HG03064 (cell line): ENCODE measurements around the gene ATP6V1A.
A peak's percentile ranks its signal among the peaks of the same experiment; 100 is the strongest.
"Not testable (repeated sequence)": the region's sequence is repeated elsewhere in the genome, so short reads cannot be mapped to it uniquely, and the experiment has no call there.

ENCODE experiments used
- ATAC-seq: cut with Tn5 transposase; IDR thresholded peaks from one replicate; pipeline ENCODE4 v1.9.1; 2021; ENCODE audit warnings: low read depth; ENCODE audit not compliant: unreplicated experiment

ATP6V1A gene

GRCh38 chr3:113812854-113813253, 66.0 kb downstream of the ATP6V1A start:
- no peak for ATAC-seq

- no peak for ATAC-seq
Measured at GRCh38 chr3:113819866-113820265, 73.0 kb downstream of the ATP6V1A start.

GRCh38 chr3:113825090-113825489, 78.3 kb downstream of the ATP6V1A start:
- peak; percentile 70 for ATAC-seq

DNA sequence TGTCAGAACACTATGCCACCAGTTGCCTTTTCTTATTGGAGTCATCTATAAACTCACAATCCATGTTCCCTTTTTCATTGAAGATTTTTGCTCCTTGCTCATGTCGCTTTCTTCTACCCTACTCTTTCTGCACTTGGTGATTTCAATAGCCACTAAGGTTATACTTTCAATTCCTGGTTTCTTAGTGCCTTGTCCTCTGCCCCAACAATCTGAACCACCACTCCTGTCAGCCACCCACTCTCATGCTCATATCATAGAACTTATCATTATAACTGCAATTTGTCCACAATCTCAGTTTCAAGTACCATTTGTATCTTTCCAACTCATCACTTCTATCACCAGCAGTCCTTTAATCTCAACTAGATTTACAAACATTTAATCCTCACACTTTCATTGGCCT, 81.8 kb downstream of the ATP6V1A start:
- no peak for ATAC-seq

- no peak for ATAC-seq
Measured at GRCh38 chr3:113829576-113830354, 82.9 kb downstream of the ATP6V1A start.

GRCh38 chr3:113831103-113831355, 84.2 kb downstream of the ATP6V1A start:
- no peak for ATAC-seq

DNA sequence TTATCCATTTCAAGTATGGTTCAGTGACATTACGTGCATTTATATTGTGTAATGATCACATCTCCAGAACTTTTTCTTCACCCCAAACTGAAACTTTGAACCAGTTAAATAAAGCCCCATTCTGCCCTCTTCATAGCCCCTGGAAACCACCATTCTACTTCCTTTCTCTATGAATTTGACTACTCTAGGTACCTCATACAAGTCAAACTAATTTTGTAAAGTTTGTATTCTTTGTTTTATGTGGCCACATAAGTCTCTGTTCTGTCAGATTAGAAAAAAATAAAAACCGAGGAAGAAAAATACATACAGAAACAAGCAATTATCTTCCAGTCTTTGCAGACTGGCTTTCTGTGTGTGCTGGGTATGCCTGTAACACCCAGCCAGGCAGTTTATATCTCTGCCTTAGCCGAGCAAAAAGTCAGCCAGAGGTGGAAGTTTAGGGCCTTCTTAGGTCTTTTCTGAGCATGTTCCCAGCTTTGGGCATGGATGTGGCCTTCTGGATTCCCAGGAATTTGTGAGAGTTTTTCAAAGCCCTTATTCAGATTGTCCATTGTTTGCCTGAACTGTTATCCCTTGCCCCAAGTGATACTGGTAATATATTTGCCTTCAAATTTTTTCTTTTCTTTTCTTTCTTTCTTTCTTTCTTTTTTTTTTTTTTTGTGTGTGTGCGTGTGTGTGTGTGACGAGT, 85.8 kb downstream of the ATP6V1A start:
- peak; percentile 44 for ATAC-seq

- no peak for ATAC-seq
Measured at GRCh38 chr3:113834983-113835382, 88.1 kb downstream of the ATP6V1A start.

DNA sequence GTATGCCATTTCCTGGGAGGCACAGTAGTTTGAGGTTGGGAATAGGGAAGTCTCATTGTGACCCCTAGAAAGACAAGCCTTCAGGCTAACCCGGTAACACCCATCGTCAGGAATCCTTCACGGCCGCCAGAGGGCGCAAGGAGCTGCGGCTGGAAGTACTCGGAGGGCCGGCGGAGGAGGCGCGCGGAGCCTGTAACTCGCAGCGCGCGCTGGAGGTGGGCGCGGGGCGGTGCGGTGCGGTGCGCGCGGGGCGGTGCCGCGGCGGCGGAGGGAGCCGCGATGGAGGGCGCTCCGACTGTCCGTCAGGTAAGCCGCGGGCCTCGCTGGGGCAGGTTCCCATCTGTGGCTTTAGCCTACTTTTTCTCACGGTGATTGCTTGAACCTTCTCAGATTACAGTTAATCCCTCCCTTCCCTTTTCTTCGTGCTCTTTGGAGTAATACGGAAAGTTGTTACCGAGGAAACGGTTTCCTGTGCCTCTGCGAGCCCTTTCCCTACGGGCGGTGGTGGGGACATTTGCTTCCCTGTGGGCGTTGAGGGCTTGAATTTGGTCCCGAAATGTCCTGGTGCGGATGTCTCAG, 91.9 kb downstream of the ATP6V1A start, which contains the start of gene GRAMD1C:
Gene GRAMD1C (plus strand): TSS at position 158 of the 579 bp plus-strand sequence. CDS start 122 bp downstream, at position 280.
- ATAC-seq: peak; percentile 94

DNA sequence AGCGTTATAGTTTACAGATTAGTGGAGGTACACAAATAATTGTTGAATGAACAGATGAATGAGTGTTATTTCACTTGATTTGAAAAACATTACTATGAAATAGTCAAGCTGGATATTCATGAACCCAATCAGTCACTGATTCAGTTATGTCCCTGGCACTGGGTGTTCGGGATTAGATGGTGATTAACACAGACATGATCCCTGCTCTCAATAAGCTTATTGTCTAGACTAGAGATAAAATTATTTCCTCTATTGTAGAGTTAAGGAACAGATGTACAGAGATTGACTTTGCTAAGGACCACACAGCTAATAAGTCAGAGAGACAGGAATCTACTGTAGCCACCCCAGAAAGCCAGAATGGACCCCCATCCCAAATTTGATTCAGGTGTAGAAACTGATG, 92.7 kb downstream of the ATP6V1A start:
- ATAC-seq: no peak

DNA sequence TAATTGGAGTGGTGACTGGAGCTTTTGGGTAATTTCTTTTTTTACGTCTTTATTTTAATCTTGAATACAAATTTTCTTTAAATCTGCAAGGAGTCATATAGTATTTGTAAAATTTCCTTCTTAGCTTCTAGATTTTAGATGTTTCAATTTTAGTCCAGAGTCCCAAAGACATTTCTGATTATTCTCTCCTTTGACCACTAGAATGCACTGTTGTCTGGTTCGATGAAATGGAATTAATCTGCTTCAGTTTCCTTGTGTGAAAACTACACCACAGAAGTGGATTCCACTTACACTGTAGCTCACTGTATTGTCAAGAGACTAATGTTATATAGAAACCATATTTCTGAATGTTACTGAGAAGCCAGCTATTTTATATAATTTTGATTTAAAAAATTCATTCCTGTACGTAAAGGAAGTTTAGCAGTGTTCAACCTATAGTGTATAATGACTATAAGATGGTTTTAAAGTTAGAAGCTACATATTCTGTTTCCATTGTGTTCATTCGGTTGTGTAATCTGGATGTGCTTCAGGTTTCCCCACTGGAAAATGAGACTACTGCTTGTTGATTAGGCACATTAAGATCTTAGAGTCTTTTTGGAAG, 97.9 kb downstream of the ATP6V1A start:
- ATAC-seq: no peak

DNA sequence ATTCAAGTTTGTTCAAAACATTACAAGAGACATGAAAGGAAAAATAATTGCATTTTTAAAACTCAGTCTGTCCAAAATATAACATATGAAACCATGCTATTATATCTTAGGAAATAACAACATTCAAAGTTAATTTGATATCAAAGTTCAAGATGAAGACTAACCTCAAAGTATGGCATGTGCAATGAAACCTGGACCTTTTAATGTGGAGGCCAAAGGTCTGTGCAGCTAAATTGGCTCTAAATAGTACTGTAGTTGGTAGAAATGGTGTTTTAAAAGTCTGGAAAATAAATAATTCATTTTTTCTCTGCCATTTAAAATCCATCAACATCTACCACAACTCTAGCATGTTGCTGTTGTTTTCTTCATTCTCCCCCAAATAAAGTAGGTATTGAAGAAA, 100.4 kb downstream of the ATP6V1A start:
- no peak for ATAC-seq

DNA sequence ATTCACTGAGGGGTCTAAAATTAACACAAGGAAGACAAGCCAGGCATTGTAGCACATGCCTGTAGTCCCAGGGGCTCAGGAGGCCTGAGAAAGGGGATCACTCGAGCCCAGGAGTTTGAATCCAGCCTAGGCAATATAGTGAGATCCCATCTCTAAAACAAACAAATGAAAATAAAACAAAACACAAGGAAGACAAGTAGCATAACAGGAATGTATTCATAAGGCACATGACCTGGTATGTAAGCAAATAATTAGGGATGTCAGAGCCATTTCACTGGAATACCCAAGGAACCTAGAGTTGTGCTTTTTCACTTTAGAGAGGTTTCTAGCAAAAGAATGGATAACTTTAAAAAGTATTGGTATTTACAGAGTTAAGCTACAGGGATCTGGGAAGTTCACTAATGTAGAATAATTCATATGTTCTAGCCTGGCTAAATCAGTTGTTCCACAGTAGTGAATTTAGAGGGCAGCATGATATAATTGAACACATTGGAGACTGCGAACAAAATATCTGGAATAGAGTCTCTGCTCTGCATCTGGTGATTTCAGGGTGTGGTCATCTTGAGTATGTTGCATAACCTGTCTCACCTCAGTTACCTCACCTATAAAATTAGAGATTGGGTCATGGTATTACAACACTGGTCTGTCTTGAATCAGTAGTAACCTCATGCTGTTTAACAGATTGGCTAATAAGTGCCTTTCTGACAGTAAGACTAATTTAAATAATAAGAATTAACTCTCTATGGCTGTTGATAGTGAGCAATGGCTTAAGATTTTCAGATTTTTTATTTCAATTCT, 101.0 kb downstream of the ATP6V1A start:
- ATAC-seq: no peak

- not testable (repeated sequence) for ATAC-seq
Measured at GRCh38 chr3:113849071-113849470, 102.2 kb downstream of the ATP6V1A start.

DNA sequence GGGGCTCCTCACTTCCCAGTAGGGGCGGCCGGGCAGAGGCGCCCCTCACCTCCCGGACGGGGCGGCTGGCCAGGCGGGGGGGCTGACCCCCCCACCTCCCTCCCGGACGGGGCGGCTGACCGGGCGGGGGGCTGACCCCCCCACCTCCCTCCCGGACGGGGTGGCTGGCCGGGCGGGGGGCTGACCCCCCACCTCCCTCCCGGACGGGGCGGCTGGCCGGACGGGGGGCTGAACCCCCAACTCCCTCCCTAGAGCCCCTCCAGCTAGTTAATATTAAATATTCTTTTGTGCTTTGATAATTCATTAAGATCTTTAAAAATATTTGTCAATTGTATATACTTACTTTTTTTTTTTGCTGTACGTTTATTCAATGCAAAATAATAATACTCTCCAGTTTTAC, 103.0 kb downstream of the ATP6V1A start:
- ATAC-seq: not testable (repeated sequence)

GRCh38 chr3:113850391-113850790, 103.6 kb downstream of the ATP6V1A start:
- not testable (repeated sequence) for ATAC-seq

DNA sequence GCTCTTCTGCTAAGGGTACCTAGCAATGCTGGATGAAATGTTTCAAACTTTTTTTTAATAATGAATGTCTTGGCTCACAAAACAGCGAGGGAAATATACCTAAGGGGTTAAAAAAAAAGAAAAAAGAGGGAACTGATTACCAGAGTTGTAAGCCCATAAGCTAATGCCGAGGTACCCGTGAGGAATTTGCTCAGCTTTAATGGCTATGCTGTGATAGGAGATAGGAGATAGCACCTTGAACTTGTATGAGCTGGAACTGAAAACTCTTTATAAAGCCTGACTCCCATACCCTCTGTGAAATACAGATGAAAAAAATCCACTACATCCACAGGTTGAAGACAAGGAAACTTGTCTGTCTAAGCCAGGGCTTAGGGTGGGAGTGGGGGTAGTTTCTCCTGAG, 105.7 kb downstream of the ATP6V1A start:
- no peak for ATAC-seq
